HG02884 (cell line): ENCODE measurements around the gene PALB2.
A peak's percentile ranks its signal among the peaks of the same experiment; 100 is the strongest.
"Not testable (repeated sequence)": the region's sequence is repeated elsewhere in the genome, so short reads cannot be mapped to it uniquely, and the experiment has no call there.

Experiments
- ATAC-seq: cut with Tn5 transposase; IDR thresholded peaks from one replicate; pipeline ENCODE4 v1.9.1; 2021; ENCODE audit warnings: mild to moderate bottlenecking, moderate library complexity; ENCODE audit not compliant: unreplicated experiment

The PALB2 gene

DNA sequence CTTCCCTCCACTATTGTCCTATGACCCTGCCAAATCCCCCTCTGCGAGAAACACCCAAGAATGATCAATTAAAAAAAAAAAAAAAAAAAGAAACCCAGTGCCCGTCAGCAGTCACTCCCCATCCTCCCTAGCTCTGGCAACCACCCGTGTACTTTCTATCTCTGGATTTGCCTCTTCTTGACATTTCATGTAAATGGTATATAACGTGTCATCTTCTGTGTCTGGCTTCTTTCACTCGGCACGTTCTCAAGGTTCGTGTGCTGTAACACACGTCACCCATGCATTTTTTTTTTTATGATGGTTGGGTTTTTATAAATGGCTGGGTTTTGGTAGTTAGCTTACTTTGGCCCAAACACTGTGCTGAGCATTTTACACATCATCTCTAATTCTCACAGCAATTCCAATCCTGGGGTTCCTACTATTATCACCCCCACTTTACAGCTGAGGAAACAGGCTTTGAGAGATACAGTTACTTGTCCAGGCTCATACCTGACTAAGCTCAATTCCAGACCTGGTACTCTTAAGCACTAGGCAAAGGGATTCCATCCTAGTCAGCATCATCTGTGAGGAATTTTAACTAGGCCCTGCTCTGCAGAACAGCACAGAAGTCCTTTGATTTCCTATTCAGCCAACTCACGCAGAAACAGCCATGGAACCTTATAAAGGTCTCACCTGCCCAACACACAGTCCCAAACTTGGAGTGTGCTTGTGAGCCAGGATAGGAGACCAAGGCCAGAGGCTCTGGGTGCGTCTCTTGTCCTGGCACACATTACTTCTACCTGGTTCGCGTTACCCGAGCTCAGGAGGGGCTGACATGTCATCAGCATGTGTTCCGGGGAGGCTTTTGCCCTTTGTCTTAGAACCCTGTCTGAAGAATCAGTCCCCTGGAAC is 56.7 kb downstream of the PALB2 start:
- ATAC-seq: no peak

DNA sequence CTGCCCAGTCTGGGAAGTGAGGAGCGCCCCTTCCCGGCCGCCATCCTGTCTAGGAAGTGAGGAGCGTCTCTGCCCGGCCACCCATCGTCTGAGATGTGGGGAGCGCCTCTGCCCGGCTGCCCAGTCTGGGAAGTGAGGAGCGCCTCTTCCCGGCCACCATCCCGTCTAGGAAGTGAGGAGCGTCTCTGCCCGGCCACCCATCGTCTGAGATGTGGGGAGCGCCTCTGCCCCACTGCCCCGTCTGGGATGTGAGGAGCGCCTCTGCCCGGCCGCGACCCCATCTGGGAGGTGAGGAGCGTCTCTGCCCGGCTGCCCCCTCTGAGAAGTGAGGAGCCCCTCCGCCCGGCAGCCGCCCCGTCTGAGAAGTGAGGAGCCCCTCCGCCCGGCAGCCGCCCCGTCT is 57.8 kb downstream of the PALB2 start:
- ATAC-seq: not testable (repeated sequence)

DNA sequence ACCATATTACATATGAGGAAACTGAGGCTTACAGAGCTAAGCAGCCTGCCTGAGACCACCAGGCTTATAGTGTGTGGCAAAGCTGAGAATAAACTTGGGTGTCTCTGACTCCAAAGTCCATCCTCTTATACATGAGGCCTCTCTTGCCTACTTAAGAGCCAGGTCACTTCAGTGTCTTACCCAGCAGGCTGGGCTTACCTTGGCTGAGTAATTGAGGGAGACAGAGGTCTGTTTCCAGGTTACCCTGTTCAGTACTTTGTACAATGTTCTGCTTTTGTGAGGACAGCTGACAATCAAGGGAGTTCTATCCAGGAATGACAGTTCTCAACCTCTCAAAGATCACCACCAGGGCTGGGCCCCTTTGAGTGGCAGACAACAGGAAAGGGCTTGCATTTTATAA is 59.3 kb downstream of the PALB2 start:
- no peak for ATAC-seq

DNA sequence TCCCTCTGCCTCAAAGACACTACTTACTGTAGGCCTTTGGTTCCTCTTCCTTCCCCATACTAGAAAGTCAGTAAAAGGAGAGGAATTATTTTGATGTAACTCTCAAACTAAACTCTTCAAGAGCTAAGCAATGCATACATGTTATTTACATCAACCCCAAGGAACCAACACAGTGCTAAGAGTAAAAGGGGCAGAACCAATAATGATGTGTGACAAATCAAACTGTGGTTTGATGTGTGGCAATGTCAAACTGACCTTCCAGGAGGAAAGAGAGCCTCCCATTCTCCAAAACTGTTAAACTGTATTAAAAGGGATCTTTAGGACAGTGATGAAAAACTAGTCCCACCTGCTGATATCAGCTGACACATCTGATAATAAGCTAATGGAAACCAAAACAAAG is 60.7 kb downstream of the PALB2 start:
- ATAC-seq: no peak

DNA sequence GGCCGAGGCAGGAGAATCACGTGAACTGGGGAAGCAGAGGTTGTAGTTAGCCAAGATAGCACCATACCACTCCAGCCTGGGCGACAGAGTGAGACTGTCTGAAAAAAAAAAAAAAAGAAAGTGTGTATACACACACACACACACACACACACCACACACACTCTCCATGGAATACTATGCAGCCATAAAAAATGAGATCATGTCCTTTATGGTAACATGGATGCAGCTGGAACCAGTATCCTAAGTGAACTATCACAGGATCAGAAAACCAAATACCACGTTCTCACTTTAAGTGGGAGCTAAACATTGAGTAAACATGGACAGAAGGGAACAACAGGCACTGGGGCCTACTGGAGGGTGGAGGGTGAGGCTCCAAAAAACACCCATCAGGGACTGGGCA is 61.7 kb downstream of the PALB2 start:
- ATAC-seq: no peak

DNA sequence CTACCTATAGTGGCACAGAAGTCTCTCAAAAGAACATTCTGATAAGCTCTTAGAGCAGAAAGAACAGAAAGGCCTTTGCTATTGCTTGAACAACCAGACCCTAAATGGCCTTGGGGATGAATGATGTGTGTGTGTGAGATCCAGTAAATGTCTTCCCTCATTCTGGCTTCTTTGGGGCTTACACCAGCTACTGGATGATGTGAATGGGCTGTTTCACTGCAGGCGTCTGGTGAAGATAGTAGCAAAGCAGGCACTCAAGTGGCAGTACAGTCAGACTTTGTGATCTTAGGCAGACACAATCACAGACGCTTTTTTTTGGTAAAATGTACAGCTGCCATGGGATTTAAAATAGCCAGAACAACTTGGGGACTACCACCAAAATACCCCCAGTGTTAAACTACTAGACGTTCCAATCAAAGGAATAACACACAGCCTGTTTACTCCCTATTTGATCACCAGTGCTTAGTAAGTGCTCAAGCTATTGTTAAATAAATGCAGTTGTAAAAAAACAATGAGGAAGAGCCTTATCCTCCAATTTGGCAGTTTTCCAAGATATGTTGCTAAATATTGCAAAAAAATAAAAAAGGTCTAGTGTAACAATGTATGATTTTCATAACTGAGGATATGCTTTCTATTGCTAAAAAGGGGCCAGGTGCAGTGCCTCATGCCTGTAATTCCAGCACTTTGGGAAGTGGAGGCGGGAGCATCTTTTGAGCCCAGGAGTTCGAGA is 62.8 kb downstream of the PALB2 start:
- no peak for ATAC-seq

DNA sequence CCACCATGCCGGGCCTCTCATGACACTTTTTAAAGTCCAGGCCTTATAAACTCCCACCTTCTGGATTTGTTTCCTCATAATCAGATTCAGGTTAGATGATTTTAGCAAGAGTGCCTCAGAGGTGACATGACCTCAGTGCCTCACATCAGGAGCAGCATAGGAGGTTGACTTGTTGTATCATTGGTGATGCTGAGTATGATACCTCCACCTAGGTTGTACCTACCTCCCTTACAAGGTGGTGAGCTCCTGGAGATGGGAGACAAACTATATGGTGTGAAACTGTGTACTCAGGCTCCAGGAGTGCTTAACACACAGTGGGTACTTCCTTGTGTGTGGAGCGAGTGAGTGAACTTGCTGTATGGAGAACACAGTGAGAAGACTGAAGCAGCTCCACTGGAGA is 63.6 kb downstream of the PALB2 start:
- no peak for ATAC-seq

DNA sequence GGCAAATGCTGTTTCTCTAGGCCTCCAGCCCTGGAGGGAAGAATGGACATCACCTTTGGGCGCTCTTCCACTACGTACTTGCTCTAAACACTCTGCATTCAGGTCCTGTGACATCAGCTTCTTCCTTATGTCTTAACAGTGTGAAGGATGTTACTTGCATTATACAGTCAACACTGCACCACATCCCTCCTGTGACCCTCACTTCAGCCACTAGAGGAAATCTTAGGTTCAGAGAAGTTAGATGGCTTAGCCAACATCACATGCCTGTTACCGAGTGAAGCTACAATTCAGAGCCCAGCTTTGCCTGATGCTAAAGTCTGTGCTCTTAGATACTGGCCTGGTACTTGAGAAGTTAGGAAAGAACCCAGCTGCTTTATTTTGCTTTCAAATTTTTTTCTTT is 65.3 kb downstream of the PALB2 start:
- no peak for ATAC-seq

DNA sequence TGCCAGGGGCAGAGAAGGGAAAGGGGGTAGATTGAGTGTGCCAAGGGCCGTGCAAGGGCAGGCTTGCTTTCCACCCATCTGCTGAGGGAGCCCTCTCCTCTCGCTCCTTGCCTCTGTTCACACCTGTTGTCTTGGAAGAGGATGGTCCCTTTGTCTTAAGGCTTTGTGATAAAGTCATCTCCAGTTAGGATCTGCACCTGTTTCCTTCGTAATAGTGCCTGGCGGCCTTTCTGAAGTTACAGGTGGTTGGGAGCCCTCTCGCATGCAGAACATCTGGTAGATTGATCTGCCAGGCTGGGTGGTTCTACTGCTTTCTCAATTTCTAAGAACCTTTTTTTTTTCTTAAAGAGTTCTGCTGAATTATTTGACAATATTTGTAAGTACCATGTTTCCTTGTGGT is 67.3 kb downstream of the PALB2 start:
- ATAC-seq: no peak

DNA sequence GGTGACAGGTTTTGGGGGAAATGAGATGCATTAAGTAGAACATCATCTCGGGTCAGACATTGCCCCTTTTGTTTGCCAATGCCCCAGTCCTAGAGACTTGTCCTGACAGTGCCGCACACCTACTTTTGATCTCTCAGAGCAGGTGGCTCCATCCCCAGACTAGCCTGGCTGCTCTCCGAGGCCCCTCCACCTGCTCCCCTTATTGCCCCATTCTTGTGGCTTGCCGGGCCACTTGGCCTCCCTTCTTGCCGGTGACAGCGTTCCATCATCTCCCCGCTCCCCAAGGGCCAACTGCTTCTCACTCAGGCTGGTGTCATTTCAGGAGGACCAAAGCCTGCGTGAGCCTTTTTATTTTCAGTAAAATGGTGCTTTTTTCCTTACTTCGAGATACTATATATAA is 68.7 kb downstream of the PALB2 start:
- no peak for ATAC-seq

DNA sequence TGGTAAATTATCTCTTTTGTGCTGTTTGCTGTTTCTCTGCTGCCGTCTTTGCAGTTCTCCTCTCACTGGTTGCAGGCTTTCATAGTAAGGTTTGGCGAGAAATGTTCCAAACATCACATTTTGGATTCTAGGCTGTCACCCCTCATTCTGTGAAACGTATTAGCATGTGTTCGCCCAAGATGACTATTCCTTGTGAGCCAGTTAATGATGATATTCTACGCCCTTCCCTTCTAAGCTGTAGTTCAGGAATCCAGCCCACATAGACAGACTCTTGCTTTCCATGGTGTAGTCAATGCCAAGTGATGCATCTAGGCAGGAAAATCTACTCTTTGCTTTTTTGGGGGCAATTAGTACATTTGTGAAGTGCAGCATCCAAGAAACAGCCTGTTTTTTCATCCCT is 69.2 kb downstream of the PALB2 start:
- ATAC-seq: no peak

DNA sequence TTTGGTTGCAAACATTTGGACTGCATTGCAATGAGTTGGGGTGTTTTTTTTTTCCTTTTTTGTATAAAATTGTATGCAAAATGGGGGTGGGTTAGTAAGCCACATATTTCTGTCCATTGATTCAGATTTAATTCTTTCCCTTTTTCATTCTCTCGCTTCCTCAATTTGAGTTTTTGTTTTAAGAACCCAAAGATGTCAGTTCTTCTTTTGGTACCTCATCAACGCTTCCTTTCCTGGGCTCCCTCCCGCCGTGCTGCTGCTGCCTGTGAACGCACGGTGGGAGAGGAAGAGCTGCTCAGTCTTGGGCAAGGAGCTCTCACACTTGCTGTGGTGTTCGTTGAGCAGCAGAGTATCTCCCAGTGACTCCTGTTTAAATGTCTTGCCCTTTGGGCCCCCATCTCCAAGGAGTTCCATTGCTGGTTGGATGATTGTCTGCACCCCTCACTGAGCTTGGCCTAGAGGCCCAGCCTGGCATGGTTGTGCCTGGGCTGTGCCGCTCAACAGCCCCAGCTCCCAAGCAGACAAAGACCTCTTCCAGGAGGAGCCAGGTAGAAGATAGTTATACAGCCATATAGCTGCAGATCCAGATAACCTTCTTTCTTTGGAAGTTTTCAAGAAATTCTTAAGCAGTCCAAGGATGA is 70.0 kb downstream of the PALB2 start:
- ATAC-seq: no peak

DNA sequence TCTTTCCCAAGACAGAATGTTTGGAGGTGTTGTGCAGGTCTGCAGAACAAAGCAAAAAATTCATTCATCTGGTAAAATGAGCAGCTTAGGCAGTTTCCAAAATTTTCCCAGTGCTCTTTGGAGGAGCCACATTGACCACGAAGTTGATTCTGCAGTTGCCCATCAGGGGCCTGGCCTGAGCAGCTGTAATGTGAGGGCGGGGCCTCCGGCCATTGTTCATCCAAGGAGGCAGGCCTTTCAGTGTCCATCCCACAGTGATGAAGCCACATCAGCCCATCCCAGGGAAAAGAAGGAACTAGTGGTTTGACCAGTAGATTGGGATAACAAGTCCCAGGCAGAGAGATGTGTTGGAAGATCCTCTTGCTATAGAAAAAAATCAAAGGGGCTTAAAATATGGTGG is 73.5 kb downstream of the PALB2 start:
- ATAC-seq: no peak

DNA sequence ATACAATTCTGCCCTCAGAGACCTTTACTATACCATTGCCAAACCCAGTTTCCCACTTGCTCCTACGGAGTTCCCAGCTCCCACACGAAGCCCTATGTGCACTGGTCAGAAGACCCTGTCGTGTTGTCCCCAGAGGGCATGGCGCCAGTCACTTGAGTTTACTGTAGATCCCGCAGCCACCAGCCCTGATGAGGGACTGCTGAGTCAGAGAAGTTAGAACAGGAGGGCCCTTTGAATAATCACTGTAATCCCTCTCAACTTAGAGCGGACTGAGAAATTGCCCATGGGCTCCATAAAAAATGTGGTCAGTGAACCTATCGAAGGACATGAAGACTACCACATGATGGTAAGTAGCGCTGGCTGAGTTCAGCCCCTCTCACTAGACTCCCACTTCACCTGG is 74.4 kb downstream of the PALB2 start:
- ATAC-seq: no peak

DNA sequence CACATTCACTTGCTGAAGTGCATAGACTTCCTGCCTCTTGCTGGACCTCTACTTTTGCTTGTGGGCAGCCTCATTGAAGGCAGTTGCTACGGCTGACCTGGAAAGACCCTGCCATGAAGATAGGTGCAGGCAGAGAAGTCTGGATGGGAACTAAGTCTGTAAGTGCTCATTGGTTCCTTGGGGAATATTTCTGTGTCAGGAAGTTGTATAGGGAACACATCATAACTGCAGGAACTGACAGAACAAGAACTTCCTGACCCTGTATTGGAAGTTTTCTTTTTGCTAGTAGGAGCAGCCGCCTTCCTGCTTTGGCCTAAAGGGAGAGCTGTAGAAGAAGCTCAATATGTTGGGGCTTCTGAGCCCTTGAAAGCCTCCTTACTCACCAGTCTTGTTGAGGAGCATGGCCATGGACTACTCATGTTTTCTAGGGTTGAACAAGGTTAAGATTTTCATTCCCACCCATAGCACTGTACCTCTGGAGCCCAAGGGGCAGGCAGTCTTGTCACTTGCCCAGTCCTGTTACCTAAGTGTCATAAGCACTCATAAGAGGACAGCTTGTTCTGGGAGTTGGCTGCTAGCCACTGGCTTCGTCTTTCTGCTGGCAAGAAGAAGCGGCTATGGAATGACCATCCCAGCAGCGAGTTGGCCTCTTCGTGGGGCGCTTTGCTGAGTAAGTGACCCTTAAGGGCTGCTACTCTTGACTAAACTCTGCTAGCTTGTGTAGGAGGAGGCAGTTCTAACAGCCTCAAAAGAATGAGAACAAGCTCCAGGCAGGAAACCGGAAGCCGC is 76.3 kb downstream of the PALB2 start:
- no peak for ATAC-seq

DNA sequence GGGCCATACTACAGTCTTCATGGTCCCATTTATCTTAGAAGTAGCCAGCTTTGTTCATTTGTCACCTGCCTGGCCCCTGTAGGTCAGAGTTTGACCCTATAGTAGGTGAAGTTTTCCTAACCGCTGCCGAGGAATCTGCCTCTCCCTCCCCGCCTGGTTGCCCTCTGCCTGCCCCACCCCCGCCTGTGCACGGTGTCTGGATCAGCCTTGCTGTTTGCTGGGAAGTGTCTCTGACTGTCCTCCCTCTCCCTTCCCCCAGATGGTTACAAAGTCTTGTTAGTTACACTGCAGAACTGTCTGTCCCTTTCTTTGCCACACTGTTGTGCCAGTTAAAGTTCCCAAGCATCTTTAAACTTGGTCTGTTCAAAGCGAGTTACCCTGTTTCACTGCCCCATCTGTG is 77.9 kb downstream of the PALB2 start:
- ATAC-seq: no peak

DNA sequence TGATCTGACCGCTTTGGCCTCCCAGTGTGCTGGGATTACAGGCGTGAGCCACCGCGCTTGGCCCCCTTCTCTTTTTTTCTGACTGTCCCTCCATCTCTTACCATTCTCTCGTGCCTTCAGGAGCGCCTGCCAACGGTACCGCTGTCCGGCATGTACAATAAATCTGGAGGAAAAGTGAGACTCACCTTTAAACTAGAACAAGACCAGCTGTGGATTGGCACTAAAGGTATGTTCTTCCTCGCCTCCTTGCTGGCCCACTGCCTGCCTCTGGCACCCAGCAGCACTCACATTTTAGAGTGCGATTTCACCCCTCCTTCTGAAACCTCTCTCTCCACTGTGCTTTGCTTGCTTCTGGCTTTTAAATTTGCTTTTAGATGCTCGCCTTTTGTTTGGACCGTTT is 78.6 kb downstream of the PALB2 start:
- no peak for ATAC-seq

DNA sequence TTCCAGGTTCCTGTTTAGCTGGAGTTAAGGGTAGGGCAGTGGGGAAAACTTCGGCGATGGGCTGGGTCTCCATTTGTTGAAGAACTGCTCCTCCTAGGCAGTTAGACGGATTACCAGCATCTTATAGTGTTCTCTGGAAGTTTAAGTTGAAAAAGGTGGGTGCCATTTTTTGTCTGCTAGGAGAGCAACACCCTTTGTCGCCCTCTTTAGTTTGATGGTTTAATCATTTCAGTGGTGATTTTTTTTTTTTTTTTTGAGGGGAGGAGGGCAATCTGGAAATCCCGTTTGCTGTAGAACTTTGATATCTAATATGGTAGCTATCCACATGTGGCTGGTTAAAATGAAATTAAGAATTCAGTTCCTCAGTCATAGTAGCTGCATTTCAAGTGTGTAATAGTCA is 79.5 kb downstream of the PALB2 start:
- ATAC-seq: no peak

DNA sequence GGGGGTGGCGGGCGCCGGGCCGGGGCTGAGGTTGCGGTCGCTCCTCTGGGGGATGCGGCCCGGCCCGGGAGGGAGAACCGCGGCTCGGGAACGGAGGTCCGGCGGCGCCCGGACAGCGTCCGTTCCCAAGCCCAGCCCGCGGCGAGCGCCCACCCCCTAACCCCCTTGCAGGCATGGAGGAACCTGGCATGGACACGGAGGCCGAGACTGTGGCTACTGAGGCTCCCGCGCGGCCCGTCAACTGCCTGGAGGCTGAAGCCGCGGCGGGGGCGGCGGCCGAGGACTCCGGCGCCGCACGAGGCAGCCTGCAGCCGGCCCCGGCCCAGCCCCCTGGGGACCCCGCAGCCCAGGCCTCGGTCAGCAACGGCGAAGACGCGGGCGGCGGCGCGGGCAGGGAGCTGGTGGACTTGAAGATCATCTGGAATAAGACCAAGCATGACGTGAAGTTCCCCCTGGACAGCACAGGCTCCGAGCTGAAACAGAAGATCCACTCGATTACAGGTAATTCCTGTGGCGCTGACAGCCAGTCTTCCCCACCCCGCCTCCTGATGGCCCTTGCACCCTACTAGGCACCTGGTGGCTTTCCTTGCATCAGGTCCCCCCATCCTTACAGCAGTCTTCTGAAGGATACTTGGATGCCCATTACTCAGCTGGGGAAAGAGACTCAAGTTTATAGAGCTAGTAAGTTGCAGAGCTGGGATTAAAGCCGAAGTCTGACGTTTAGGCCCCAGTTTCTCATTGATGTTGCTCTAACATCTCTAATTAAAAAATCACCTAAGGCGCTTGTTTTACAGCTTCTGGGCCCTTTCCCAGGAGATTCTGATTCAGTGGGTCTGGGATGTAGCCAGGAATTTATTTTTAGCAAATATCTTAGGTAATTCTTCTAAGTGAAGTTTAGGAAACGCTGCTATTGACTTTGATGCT is 83.1 kb downstream of the PALB2 start:
- ATAC-seq: peak; percentile 7
